Smooth muscle cell (in vitro differentiated cells): Measurements from ENCODE around the gene GNG8. TPM values are rescaled to one million over a fixed set of nuclear protein-coding genes. Genes with fewer than 3 reads are reported as not detected.

Experiments
- DNase-seq: peaks from one replicate; lab custom pipeline; 2025; ENCODE audit not compliant: unreplicated experiment; lab: John Stamatoyannopoulos, UW
- H2AFZ ChIP-seq: fragments of 200-600 bp; sonication (generic); 2 replicates; pipeline ENCODE4 v1.6.0; 2016; ENCODE audit warnings: antibody characterized with exemption, low read depth, mild to moderate bottlenecking
- H3F3A ChIP-seq: fragments of 200-600 bp; sonication (generic); 2 replicates; pipeline ENCODE4 v1.6.0; 2017; ENCODE audit warnings: antibody characterized with exemption, low read depth
- H3K27ac ChIP-seq: fragments of 200-600 bp; sonication (generic); 2 replicates; pipeline ENCODE4 v1.5.1; 2016; ENCODE audit warnings: low read depth, mild to moderate bottlenecking
- H3K27me3 ChIP-seq: fragments of 200-600 bp; sonication (generic); 2 replicates; pipeline ENCODE4 v1.6.1; 2016; ENCODE audit warnings: low read depth, mild to moderate bottlenecking
- H3K36me3 ChIP-seq: fragments of 200-600 bp; sonication (generic); 2 replicates; pipeline ENCODE4 v1.5.1; 2016; ENCODE audit warnings: low read depth
- H3K4me1 ChIP-seq: fragments of 200-600 bp; sonication (generic); 2 replicates; pipeline ENCODE4 v1.5.1; 2016; ENCODE audit warnings: low read depth
- H3K4me2 ChIP-seq: fragments of 200-600 bp; sonication (generic); 2 replicates; pipeline ENCODE4 v1.6.0; 2016; ENCODE audit warnings: mild to moderate bottlenecking
- H3K4me3 ChIP-seq: fragments of 200-600 bp; sonication (generic); 2 replicates; pipeline ENCODE4 v1.5.1; 2016; ENCODE audit warnings: mild to moderate bottlenecking
- H3K79me2 ChIP-seq: fragments of 200-600 bp; sonication (generic); 2 replicates; pipeline ENCODE4 v1.6.0; 2016; ENCODE audit warnings: low read depth, mild to moderate bottlenecking
- H3K9ac ChIP-seq: fragments of 200-600 bp; sonication (generic); 2 replicates; pipeline ENCODE4 v1.6.0; 2016; ENCODE audit warnings: low read depth
- H3K9me3 ChIP-seq: fragments of 200-600 bp; sonication (generic); replicated peaks from 2 replicates; pipeline ENCODE4 v1.5.1; 2016; ENCODE audit warnings: low read depth
- H4K20me1 ChIP-seq: fragments of 200-600 bp; sonication (generic); 2 replicates; pipeline ENCODE4 v1.6.0; 2016; ENCODE audit warnings: low read depth
- WGBS: methylation state at CpG from one replicate; pipeline ENCODE4 v1.1.7; 2016; ENCODE audit warnings: low lambda C conversion rate; 5-methylcytosine and 5-hydroxymethylcytosine counted together
- polyA plus RNA-seq: library from polyadenylated mRNA; unstranded; fragments of >200 nt; fragmentation: Nextera tagmentation; extraction: Ambion mirVana; gene quantifications from 2 replicates; pipeline ENCODE4 v1.2.1, GENCODE V29; 2016
- total RNA-seq: library from RNA; depleted of rRNA; stranded (reverse); fragments of >200 nt; gene quantifications from 2 replicates; pipeline ENCODE4 v1.2.3, GENCODE V29; 2014
- TF ChIP-seq, protein P1 (sequence below): fragments of 200-600 bp; sonication (generic); IDR thresholded peaks from 2 replicates; pipeline ENCODE4 v1.5.1; 2017; ENCODE audit warnings: borderline replicate concordance, mild to moderate bottlenecking, antibody characterized with exemption; ENCODE audit not compliant: insufficient read depth, poor library complexity, severe bottlenecking

The GNG8 gene
- total and polyA plus RNA-seq, 2 experiments from 2014 or later, result 3.3 TPM; not detected in 1

DNA sequence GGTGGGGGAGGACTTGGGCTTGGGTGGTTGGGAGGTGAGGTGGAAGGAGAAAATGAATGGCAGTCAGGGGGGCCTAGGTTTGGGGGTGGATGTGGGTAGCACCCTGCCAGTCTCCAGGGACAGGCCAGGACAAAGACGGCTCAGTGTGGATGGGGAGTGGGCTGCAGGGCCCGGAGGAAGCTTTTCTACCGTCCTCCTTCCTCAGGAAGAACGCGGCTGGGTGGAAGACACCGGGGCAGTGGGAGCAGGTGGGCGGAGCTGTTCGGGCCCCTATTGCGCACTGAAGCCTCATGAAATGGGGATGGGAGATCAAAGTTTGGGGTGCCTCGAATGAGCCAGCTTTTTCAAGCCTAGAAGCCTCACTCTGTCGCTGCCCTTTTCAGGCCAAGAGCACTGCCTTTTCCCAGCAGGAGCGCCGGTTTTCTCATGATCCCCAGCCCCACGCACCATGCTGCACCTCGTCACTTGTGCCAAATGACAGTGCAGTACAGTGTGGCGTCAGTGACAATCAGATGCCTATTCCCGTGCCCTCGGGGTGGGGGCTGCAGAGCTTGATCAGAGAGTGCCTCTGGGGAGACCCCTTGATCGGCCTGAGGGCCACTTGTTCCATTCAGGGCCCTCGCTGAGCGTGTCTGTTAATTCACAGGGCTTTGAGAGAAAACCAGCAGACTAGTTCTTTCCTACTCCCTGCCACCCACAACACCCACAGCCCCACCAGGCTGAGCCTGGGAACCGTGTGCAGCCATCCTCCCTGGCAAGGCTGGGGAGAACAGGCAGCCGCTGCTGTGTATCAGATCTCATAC, 33.4 kb downstream of the GNG8 start:
- TF ChIP-seq, protein P1, sequence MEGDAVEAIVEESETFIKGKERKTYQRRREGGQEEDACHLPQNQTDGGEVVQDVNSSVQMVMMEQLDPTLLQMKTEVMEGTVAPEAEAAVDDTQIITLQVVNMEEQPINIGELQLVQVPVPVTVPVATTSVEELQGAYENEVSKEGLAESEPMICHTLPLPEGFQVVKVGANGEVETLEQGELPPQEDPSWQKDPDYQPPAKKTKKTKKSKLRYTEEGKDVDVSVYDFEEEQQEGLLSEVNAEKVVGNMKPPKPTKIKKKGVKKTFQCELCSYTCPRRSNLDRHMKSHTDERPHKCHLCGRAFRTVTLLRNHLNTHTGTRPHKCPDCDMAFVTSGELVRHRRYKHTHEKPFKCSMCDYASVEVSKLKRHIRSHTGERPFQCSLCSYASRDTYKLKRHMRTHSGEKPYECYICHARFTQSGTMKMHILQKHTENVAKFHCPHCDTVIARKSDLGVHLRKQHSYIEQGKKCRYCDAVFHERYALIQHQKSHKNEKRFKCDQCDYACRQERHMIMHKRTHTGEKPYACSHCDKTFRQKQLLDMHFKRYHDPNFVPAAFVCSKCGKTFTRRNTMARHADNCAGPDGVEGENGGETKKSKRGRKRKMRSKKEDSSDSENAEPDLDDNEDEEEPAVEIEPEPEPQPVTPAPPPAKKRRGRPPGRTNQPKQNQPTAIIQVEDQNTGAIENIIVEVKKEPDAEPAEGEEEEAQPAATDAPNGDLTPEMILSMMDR, result no peak
- H3K27ac ChIP-seq, result peak overlapping the region; percentile 60
- no peaks in the 10 kb centered on the region for H3K27me3 ChIP-seq
- peaks cover 56% of the 10 kb centered on the region for H4K20me1 ChIP-seq
- WGBS, result 36% methylated on average over 23 of the region's 23 CpGs
- H3K9me3 ChIP-seq, result no peaks in the 10 kb centered on the region
- H2AFZ ChIP-seq, result no peak overlapping the region
- peak overlapping the region; percentile 99 for H3K4me3 ChIP-seq
- peak overlapping the region; percentile 99 for H3K4me2 ChIP-seq
- H3K79me2 ChIP-seq, result peaks cover 51% of the 10 kb centered on the region
- H3K9ac ChIP-seq, result peak overlapping the region; percentile 35
- no peaks in the 10 kb centered on the region for H3K36me3 ChIP-seq
- H3K4me1 ChIP-seq, result peaks cover 16% of the 10 kb centered on the region
- no peak for DNase-seq
- H3F3A ChIP-seq, result no peaks in the 10 kb centered on the region

DNA sequence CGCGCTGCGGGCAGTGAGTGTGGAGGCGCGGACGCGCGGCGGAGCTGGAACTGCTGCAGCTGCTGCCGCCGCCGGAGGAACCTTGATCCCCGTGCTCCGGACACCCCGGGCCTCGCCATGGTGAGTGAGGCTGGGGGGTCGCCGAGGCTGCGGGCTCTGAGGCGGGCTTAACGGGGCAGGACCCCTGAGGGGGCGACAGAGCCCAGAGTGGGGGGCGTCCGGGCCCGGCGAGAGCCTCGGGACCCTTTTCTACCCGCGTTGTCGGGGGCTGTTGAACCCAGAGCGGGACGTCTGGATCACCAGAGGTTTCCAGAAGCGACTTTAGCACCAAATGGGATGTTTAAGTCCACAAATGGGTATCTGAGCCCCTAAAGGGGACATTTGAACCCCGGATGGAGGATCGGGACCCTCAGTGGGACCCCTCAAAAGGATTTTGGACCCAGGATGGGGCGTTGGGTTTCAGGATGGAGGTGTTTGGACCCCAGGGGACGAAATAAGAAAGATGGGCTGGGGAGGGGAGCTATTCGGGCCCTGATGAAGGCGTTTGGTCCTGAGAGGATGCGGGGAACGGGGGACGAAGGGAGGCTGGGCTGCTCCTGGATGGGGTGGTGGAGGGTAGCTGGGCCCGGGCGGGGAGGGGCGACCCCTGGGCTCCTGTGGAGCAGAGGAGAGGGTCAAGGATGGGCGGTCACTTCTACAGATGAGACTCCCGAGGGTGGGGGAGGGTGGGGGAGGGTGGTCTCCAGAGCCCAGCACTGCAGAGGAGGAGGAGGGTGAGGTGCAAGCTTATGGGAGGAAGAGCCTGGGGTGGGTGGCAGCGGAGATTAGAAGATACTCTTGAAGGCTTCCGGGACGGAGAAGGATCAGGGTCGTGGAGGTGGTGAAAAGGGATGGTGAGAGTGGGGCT, 34.4 kb downstream of the GNG8 start, which contains the start of gene CALM3:
TSS of gene CALM3 (plus strand) at position 13 of the 907 bp plus-strand sequence. CDS start at position 118, 105 bp downstream.
- Histone ChIP-seq H3K79me2 (peaks cover 51% of the 10 kb centered on the region), H3K4me3 (peak within 1 kb of the TSS; percentile 99), H4K20me1 (peaks cover 46% of the 10 kb centered on the region), H3F3A (no peaks in the 10 kb centered on the region), H2AFZ (peak within 1 kb of the TSS; percentile 96), H3K9me3 (no peaks in the 10 kb centered on the region), H3K27me3 (no peaks in the 10 kb centered on the region), H3K4me1 (peaks cover 16% of the 10 kb centered on the region), H3K36me3 (no peaks in the 10 kb centered on the region), H3K9ac (peak within 1 kb of the TSS; percentile 100), H3K4me2 (peak within 1 kb of the TSS; percentile 99), H3K27ac (peak within 1 kb of the TSS; percentile 98)
- 2% methylated on average over 32 of the region's 51 CpGs for WGBS
- no peak for DNase-seq
- TF ChIP-seq, protein P1, result no peak

DNA sequence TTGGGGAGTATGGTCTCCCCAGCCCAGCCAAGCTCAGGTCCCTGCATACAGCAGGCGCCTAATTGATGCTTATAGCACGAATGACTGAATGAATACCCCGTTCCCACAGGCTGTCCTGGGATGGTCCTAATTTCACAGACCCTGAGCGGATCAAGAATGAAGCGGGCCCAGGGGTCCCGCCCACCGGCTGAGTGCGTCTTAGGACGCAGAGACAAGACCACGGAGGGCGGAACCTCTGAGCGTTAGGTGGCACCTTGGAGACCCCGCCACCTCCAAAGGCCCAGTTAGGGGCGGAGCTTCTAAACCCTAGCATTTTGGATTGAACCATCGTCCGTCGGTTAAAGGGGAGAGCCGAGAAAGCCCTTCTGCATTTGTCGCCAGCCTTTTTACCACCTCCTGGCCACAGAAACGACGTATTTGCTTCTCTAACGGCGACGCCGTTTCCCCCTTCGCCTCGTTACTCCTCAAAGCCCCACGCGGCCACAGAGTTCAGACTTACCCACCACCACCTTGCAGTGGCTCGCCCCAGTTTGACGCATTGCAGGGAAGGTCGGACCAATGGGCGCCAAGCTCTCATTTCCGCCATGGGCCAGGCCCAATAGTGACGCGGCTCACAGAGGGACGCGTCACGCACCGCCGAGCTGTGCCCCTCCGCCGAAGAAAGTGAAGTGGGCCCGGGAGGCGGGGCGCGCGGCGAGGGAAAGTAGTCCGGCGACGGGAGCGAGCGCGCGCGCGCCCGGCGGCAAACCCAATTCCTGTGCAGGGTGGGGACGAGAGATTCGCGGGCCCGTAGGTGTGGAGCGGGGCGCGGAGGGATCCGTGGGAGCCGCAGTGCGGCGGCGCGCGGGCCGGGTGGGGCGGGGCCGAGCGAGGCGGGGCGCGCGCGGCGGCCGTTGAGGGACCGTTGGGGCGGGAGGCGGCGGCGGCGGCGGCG, 35.4 kb downstream of the GNG8 start:
- TF ChIP-seq, protein P1, result no peak
- Histone ChIP-seq H3K4me1 (peaks cover 16% of the 10 kb centered on the region), H4K20me1 (peaks cover 37% of the 10 kb centered on the region), H3K36me3 (no peaks in the 10 kb centered on the region), H2AFZ (peak overlapping the region; percentile 96), H3K9ac (peak overlapping the region; percentile 100), H3K4me3 (peak overlapping the region; percentile 99), H3K79me2 (peaks cover 45% of the 10 kb centered on the region), H3K27ac (peak overlapping the region; percentile 98), H3F3A (no peaks in the 10 kb centered on the region), H3K27me3 (no peaks in the 10 kb centered on the region), H3K4me2 (peak overlapping the region; percentile 81), H3K9me3 (no peaks in the 10 kb centered on the region)
- peak; percentile 92 for DNase-seq
- 3% methylated on average over 63 of the region's 93 CpGs for WGBS
